SK-N-MC (cell line): ENCODE data around the gene ASTN2.

Source experiments
- EZH2 ChIP-seq: fragments of 200-600 bp; sonication (generic); IDR thresholded peaks from one replicate; pipeline ENCODE4 v1.6.1; 2017; ENCODE audit warnings: antibody characterized with exemption
- FOXP2 ChIP-seq: optimal IDR thresholded peaks from 2 replicates; pipeline ENCODE3; 2011; ENCODE audit warnings: mild to moderate bottlenecking, moderate library complexity; ENCODE audit not compliant: insufficient read depth; ENCODE audit errors: extremely low read length, control extremely low read depth
- POLR2AphosphoS5 ChIP-seq: IDR thresholded peaks from 2 replicates; pipeline ENCODE4 v1.6.1; 2012; ENCODE audit warnings: mild to moderate bottlenecking, low read depth, low read length, borderline replicate concordance

- TF ChIP-seq EZH2: no peak
- TF ChIP-seq FOXP2: no peak
- TF ChIP-seq POLR2AphosphoS5: no peak
Measured at GRCh38 chr9:117437283-117437682, 22.4 kb upstream of the ASTN2 start.
